ENCODE measurements around the gene MED15.

The MED15 gene

DNA sequence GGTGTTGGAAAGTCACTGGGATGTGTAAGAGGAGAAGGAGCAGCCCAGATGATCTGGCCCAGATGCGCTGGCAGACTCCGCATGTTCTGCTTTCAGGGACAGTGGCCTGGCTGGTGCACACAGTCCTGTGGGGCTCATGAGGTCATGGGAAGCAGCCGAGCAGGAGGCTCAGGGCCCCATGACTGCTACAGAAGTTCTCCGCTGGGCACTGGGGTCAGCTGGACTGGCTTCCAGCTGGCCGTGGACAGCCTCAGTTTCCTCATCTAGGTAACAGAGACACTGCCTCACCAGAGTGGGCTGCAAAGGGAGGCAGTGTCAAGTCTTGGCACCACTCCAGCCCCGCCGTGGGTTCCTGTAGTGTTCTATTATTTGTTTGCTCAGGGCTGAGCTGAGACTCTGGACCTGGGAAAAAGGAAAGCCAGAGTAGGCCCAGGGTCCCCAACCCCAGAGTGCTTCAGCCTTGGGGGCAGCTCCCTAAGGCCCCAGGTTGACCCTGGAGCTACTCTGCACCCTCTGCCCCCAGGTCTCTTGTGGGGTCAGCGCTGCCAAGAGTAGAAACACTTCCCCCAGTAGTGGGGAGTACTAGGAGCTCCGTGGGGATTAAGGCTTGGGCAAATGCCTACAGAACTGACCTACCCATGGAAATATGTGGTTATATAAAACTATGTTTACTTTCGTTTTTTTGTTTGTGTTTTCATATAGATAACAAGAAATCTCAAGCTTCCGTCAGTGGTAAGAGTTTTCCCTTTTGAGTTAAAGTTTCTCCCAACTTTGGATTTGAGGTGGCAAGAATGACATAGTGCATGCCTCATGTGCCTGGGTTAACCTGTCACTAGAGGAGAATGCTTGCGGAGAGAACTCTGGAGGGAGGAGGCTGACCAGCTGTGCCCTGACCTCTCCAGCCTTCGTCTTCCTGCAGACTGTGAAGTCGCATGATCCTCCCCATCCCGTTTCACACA, 45.3 kb downstream of the MED15 start:
- DNase-seq (ENCODE audit: low read depth), result no peak

DNA sequence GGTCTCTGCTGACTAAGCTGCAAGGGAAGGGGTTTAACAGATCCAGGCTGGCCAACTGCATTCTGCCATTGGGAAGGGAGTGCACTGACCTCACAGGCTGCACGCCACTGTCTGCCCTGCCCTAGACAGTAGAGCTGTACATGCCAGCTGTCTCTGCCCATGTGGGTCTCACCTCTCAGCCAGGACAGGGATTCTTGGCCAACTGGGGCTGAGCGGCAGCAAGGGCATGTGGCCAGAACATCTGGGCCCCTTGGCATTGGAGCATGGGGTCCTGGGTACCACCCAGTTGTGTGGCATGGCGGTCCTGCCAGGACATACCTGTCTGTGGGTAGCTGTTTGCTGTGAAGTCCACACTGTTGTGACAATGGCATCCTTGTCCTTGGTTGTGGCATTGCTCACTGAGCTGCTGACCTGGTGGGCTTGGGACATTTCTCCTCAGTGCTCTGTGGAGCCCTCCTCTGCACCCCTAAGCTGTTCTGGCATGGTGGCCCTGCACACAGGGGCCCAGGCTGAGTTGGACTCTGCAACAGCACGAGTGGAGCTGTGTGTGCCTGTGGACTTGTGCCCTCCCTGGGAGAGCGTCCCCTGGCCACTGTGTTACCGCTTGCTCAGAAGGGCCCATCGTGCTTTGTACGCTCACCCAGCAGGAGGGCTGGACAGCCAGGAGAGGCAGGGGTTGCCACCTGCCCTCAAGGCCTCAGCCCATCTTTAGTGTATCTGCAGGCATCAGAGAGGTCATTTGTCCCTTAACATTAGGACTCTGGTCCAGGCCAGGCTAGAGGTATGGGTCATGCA, 46.7 kb downstream of the MED15 start:
- DNase-seq (ENCODE audit: low read depth), result no peak

DNA sequence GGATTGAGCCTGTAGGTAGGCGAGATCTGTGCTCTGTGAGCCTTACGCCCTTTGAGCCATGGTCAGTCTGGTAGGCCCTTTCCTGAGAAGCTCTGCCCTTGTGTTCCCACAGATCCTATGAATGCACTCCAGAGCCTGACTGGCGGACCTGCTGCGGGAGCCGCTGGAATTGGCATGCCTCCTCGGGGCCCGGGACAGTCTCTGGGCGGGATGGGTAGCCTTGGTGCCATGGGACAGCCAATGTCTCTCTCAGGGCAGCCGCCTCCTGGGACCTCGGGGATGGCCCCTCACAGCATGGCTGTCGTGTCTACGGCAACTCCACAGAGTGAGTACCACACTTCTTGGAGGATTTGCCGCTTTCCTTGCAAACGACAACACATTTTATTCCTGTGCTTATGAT, 47.4 kb downstream of the MED15 start:
- no peak for DNase-seq (ENCODE audit: low read depth)

DNA sequence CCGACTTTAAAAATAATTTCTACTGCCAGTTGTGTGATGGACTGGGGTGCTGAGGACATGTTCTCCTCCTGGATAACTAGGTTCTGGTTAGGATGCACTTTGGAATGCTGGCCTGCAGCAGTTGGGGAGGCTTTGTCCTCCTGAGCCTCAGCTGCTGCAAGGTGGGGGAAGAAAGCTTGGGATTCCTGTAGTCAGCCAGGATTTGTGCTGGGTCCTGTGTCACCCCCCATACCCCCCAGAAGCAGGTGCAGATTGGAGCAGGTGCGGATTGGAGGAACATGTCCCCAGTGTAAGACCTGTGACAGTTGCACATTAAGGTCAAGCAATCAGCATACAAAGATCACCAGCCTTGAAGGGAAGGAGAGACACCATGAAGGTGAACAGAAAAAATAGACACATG, 51.1 kb downstream of the MED15 start:
- no peak for DNase-seq (ENCODE audit: low read depth)

DNA sequence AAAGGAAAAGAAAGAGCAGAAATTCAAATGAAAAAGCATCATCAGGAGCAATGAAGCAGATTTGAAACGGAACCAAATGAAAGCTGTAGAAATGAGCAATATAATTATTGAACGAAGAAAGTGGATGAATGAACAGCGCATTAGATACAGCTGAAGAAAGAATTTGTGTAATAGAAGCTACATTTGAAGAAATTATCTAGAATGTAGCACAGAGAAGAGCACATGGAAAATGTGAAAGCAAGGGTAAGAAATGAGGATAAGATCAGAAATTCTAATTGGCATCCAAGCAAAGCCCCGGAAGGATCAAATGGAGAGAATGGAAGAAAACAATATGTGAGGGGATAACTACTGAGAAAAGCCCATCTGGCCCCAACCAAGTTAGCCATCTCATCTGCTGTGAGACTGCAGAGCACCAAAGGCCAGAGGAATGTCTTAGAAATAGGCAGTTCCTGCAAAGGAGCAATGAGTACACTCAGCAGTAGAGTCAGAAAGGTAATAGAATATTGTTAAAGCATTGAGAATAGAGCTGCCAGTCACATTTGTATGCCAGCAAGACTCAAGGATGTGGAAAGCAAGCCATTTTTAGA, 51.9 kb downstream of the MED15 start:
- no peak for DNase-seq (ENCODE audit: low read depth)

- no peak for DNase-seq (ENCODE audit: low read depth)
Observed at GRCh38 chr22:20560716-20561115, 53.3 kb downstream of the MED15 start.

- no peak for DNase-seq (ENCODE audit: low read depth)
Observed at GRCh38 chr22:20561882-20562281, 54.5 kb downstream of the MED15 start.

DNA sequence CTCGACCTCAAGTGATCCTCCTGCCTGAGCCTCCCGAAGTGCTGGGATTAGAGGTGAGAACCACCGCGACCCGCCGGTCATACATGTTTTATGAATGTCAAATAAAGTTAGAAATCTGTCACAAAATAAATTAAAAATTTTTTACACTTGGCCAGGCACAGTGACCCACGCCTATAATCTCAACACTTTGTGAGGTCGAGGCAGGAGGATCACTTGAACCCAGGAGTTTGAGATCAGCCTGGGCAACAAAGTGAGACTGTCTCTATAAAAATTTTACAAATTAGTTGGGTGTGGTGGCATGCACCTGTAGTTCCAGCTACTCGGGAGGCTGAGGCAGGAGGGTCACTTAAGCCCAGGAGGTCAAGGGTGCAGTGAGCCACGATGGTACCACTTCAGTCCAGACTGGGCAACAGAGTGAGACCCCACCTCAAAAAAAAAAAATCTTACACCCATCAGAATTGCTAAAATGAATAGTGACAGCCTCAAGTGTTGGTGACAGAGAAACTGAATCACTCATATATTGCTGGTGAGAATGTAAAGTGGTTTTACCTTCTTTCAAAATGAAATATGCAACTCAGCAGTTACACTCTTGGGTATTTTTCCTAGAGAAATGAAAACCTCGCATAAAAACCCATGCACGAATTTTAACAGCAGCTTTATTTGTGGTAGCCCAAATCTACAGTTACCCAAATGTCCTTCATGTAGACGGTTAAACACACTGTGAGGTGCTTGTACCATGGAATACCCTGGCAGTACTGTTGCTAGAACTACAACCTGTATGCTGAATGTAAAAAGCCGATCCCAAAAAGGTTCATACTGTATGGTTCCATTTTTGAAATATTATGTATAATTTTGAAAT, 55.4 kb downstream of the MED15 start:
- DNase-seq (ENCODE audit: low read depth), result no peak

DNA sequence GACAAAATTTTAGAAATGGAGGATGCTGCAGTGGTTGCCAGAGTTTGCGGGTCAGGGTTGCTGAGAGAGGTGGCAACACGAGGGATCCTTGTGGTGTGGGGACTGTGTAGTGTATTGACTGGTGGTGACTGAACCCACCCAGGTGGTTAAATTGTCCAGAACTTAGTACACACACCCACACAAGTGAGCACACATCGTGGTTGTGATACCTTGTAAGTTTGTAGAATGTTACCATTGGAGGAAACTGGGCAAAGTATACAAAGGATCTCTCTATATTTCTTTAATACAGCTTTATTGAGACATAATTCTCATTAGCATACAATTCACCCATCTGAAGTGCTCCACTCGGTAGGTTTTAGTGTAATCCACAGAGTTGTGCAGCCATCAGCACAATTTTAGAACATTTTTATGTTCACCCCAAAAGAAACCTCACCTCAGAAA, 56.1 kb downstream of the MED15 start:
- DNase-seq (ENCODE audit: low read depth), result no peak

- no peak for DNase-seq (ENCODE audit: low read depth)
Observed at GRCh38 chr22:20563941-20564371, 56.5 kb downstream of the MED15 start.

- no peak for DNase-seq (ENCODE audit: low read depth)
Observed at GRCh38 chr22:20565079-20565734, 57.8 kb downstream of the MED15 start.

DNA sequence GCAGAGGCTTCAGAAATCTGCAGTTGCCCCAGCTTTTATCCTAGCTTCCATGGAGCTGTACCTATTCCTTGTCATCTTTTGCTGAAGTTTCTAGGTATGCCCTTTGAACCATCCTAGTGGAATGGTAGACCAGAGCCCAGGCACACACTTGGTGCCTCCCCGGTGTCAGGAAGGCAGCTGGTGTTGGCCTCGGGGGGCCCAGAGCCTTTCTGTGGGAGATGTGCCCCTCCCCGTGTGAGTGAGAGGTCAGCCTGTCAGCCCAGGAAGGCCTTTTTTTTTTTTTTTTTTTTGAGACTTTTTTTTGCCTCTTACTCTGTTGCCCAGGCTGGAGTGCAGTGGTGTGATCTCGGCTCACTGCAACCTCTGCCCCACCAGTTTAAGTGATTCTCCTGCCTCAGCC, 58.4 kb downstream of the MED15 start:
- DNase-seq (ENCODE audit: low read depth), result no peak

DNA sequence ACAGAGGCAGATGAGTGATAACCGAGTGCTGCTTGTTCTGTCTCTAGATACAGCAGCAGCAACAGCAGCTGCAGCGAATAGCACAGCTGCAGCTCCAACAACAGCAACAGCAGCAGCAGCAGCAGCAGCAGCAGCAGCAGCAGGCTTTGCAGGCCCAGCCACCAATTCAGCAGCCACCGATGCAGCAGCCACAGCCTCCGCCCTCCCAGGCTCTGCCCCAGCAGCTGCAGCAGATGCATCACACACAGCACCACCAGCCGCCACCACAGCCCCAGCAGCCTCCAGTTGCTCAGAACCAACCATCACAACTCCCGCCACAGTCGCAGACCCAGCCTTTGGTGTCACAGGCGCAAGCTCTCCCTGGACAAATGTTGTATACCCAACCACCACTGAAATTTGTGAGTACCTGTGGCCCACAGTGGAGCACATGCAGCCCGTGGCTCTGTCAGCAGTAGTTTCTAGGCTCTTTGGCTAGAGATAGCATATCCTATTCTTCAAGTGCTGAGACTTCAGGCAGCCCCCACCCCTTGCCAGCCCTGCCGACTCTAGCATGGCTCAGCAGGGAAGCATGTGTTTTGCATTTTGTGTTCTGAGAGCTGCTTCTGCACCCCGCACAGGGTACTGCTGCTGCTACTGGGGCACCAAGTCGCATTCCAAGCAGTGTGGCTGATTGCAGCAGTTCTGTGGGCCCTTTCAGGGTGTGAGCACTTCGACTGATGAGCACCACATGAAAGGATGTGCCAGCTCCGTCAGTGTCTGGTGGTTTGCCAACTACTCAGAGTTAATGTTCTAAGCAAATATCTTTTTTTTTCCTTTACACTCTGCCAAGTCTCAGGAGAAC, 59.2 kb downstream of the MED15 start:
- no peak for DNase-seq (ENCODE audit: low read depth)

- no peak for DNase-seq (ENCODE audit: low read depth)
Observed at GRCh38 chr22:20567371-20567847, 60.0 kb downstream of the MED15 start.

DNA sequence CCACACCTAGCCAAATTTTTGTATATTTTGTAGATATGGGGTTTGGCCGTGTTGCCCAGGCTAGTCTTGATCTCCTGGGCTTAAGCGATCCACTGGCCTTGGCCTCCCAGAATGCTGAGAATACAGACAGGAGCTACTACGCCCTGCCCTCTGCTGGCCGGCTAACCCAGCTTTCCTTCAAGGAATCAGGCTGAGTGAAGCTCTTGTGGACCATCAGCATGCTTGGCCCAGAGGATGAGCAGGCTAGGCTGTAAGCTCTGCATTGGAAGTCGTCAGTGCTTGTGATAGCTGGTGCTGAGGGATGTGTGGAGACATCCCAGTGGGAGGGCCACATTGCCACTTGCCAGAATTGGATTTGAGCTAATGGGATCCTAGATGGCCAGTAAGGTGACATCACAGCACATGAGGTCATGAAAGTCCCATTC, 60.6 kb downstream of the MED15 start:
- no peak for DNase-seq (ENCODE audit: low read depth)

DNA sequence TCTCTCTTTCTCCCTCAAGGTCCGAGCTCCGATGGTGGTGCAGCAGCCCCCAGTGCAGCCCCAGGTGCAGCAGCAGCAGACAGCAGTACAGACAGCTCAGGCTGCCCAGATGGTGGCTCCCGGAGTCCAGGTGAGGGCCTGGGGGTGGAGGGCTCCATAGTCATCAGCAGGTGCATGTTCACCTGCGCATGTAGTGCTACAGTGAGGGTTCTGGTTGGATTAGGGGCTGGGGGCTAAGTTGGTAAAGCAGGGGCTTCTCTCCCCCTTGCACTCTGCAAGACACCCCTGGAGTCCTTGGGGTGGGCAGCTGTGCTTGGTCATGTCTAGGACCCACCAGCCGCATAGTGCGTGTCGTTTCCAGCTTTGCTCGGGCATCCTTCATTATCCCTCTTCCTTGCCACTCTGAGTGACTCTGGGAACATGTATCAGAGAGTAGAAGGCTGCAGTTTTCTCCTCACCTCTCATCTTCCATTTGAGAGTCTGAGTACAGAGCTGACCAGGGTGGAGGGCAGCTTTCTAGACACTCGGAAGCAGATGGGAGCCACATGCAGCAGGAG, 61.2 kb downstream of the MED15 start:
- DNase-seq (ENCODE audit: low read depth), result no peak

DNA sequence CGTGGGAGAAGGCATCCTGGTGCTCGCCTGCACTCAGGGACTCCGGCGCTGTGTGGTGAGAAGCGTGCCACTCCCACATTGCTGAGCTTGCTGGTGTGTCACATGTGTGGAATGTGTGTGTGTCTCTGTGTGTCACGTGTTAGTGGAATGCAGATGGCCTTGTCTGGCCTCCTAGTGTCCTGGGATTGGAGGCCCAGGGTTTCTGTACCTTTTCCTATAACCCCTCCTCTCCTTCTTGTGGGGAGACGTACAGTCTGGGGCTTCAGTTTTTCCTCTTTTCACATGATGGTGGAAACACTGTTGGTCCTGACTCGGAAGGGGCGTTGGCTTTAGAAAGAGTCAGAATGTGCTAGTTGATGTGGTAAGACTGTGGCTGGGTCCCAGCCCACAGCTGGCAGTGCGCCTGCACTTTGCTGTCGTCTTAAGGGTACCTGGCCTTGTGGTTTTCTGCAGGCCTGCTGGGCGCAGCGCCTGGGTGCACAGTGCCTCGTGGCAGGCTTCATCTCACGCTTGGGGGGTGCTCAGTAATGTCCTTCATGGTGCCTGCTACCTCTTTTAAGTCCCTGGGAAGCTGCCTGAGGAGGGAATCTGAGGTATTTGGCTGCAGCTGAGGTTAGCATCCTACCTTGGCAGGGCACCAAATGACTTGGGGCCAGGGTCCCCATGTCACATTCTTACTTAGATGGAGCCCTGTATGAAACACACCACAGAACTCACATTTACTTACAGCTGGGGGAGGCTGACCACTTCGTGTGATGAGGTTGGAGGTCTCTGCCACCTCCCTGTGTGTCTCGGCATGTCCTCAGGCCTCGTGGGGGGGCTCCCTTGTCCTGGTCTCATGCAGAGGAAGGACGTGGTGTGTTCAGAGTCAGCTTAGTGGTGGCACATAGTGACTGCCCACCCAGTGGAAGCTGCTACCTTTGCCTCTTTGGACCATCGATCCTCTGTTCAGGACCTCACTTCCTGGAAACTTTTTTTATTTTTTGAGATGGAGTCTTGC, 61.9 kb downstream of the MED15 start:
- DNase-seq (ENCODE audit: low read depth), result peak; percentile 93

DNA sequence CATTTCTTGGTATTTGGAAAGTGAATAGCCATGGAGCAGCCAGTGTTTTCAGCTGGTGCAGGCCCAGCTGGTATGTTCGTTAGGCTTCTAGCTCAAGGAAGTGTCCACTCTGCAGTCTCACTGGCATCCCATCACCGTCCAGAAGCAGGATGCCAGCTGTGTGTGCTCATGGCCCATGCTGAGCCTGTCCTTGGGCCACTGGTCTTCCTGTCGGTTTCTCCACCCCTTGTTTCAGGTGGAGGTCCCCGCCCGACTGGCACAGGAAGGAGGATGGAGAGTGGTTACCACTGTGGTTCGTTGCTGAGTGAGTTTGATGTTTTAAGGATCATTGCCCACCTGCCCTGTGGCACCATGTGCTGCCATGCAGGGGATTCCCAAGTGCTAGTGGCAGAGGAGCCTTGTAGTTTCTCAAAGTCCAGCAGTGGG, 63.7 kb downstream of the MED15 start:
- no peak for DNase-seq (ENCODE audit: low read depth)

Measured in non-pigmented ciliary epithelial cell (primary cell).